Vagina (tissue), 2 donors: Measurements from ENCODE around the gene DHX8.

ENCODE experiments used
- POLR2AphosphoS5 ChIP-seq, 2 donors: sonication (generic); formaldehyde crosslinking; IDR thresholded peaks; one replicate each; pipeline ENCODE4 v1.9.0; 2017; ENCODE audit warnings: antibody characterized with exemption in 2 of 2, mild to moderate bottlenecking in 2 of 2, low read depth in 1 of 2; ENCODE audit not compliant: insufficient read depth in 1 of 2
- TF ChIP-seq, protein P1 (sequence below), 3 experiments: fragments of 450-650 bp in 2 of 3; fragments of 200-600 bp in 1 of 3; sonication (generic) in 1 of 3; IDR thresholded peaks; one replicate each; pipeline ENCODE4 v1.5.1; 2017 to 2019; ENCODE audit warnings: antibody characterized with exemption in 3 of 3, mild to moderate bottlenecking in 2 of 3, moderate library complexity in 2 of 3

DNA sequence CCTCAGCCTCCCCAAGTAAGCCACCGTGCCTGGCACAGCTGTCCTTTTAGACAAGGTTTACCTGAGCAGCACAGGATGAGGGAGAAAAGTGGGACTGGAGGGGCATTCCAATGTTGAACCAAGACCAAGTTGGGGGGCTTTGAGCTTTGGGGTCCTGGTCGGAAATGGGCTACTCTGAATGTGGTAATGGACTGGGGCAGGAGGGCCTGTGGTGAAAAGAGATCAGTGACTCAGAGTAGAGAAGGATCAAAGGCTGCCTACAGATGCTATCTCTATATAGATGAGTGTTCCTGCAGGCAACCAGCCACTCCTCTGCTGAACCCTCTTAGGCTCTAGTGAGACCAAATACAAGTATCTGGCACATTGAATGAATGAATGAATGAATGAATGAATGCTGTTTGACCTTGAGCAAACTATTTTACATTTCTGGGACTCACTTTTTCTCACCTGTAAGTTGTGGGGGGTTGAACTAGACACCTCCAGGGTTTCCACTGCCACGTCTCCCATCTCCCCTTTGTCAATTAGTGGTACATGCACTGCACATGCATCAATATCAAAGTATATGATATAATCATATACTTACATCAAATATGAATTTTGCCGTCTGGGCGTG, 88.7 kb downstream of the DHX8 start:
- TF ChIP-seq, protein P1, sequence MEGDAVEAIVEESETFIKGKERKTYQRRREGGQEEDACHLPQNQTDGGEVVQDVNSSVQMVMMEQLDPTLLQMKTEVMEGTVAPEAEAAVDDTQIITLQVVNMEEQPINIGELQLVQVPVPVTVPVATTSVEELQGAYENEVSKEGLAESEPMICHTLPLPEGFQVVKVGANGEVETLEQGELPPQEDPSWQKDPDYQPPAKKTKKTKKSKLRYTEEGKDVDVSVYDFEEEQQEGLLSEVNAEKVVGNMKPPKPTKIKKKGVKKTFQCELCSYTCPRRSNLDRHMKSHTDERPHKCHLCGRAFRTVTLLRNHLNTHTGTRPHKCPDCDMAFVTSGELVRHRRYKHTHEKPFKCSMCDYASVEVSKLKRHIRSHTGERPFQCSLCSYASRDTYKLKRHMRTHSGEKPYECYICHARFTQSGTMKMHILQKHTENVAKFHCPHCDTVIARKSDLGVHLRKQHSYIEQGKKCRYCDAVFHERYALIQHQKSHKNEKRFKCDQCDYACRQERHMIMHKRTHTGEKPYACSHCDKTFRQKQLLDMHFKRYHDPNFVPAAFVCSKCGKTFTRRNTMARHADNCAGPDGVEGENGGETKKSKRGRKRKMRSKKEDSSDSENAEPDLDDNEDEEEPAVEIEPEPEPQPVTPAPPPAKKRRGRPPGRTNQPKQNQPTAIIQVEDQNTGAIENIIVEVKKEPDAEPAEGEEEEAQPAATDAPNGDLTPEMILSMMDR (IDR thresholded peaks at IDR 0.05) = no peak
- no peak for TF ChIP-seq POLR2AphosphoS5 (IDR thresholded peaks at IDR 0.05; ENCODE audit: insufficient read depth in 1 of 2, low read depth in 1 of 2)
